Neural crest cell (in vitro differentiated cells): ENCODE measurements around the gene POLR1G. TPM values are rescaled to one million over a fixed set of nuclear protein-coding genes. Genes with fewer than 3 reads are reported as not detected.

Source experiments
- DNase-seq: peaks from one replicate; pipeline ENCODE4 v3.0.0; 2021; ENCODE audit warnings: low read depth, mixed read lengths, low spot score
- H3K27ac Mint-ChIP-seq: one replicate; pipeline ENCODE4 v1.8.0; 2021; ENCODE audit warnings: mild to moderate bottlenecking, mixed read lengths; ENCODE audit not compliant: unreplicated experiment
- H3K27me3 Mint-ChIP-seq: 2 replicates; pipeline ENCODE4 v1.8.0; 2021; ENCODE audit warnings: low read depth, mild to moderate bottlenecking, mixed read lengths
- H3K36me3 Mint-ChIP-seq: 2 replicates; pipeline ENCODE4 v1.8.0; 2021; ENCODE audit warnings: low read depth, mild to moderate bottlenecking, mixed read lengths
- H3K4me1 Mint-ChIP-seq: 2 replicates; pipeline ENCODE4 v1.8.0; 2021; ENCODE audit warnings: mixed read lengths
- H3K4me3 Mint-ChIP-seq: one replicate; pipeline ENCODE4 v1.8.0; 2021; ENCODE audit warnings: mild to moderate bottlenecking, mixed read lengths
- H3K9me3 Mint-ChIP-seq: 2 replicates; pipeline ENCODE4 v1.8.0; 2021; ENCODE audit warnings: mixed read lengths
- CTCF ChIP-seq: fragments of 200-600 bp; sonication (generic); conservative IDR thresholded peaks from 2 replicates; pipeline ENCODE4 v1.5.0; 2021; ENCODE audit warnings: antibody characterized with exemption, mild to moderate bottlenecking
- total RNA-seq: library from RNA; stranded (reverse); gene quantifications from 2 replicates; pipeline ENCODE4 v1.2.1, GENCODE V29; 2021

The POLR1G gene
- total RNA-seq, 1 donor from 2014 or later: 11.7 TPM

- TF ChIP-seq CTCF: no peak
- DNase-seq: no peak
- H3K9me3 Mint-ChIP-seq: no peaks in the 10 kb centered on the region
- H3K36me3 Mint-ChIP-seq: no peaks in the 10 kb centered on the region
- peaks cover 28% of the 10 kb centered on the region for H3K4me1 Mint-ChIP-seq
- no peak overlapping the region for H3K27ac Mint-ChIP-seq
- H3K27me3 Mint-ChIP-seq: no peaks in the 10 kb centered on the region
- no peak overlapping the region for H3K4me3 Mint-ChIP-seq
These were observed 13.9 kb downstream of the POLR1G start for GRCh38 chr19:45420356-45420755.

GRCh38 chr19:45420871-45421270, 14.4 kb downstream of the POLR1G start:
- Mint-ChIP-seq H3K27ac (no peak overlapping the region), H3K4me3 (peak overlapping the region; percentile 51), H3K36me3 (no peaks in the 10 kb centered on the region), H3K9me3 (no peaks in the 10 kb centered on the region), H3K4me1 (peaks cover 32% of the 10 kb centered on the region), H3K27me3 (no peaks in the 10 kb centered on the region)
- no peak for DNase-seq
- TF ChIP-seq CTCF: no peak

GRCh38 chr19:45421947-45422498, 15.6 kb downstream of the POLR1G start:
- no peak for TF ChIP-seq CTCF
- Mint-ChIP-seq H3K27ac (peak overlapping the region; percentile 94), H3K9me3 (no peaks in the 10 kb centered on the region), H3K4me1 (peaks cover 33% of the 10 kb centered on the region), H3K36me3 (no peaks in the 10 kb centered on the region), H3K4me3 (peak overlapping the region; percentile 70), H3K27me3 (no peaks in the 10 kb centered on the region)
- DNase-seq: no peak

- Mint-ChIP-seq H3K36me3 (no peaks in the 10 kb centered on the region), H3K4me1 (peaks cover 37% of the 10 kb centered on the region), H3K27ac (peak overlapping the region; percentile 99), H3K27me3 (peaks cover 6% of the 10 kb centered on the region), H3K4me3 (peak overlapping the region; percentile 99), H3K9me3 (no peaks in the 10 kb centered on the region)
- TF ChIP-seq CTCF: no peak
- no peak for DNase-seq
These were observed 16.7 kb downstream of the POLR1G start for GRCh38 chr19:45423033-45423588.

GRCh38 chr19:45423589-45424190, 17.2 kb downstream of the POLR1G start, which contains the start of gene ERCC1:
Gene ERCC1, minus strand, starts transcription at chr19:45423917. Its CDS starts 543 bp downstream, at chr19:45423374.
- no peak for TF ChIP-seq CTCF
- H3K36me3 Mint-ChIP-seq: no peaks in the 10 kb centered on the region
- peak within 1 kb of the TSS; percentile 99 for H3K27ac Mint-ChIP-seq
- peak; percentile 94 for DNase-seq
- H3K9me3 Mint-ChIP-seq: no peaks in the 10 kb centered on the region
- peak within 1 kb of the TSS; percentile 99 for H3K4me3 Mint-ChIP-seq
- peaks cover 41% of the 10 kb centered on the region for H3K4me1 Mint-ChIP-seq
- peaks cover 10% of the 10 kb centered on the region for H3K27me3 Mint-ChIP-seq
